Measurements from ENCODE around the gene RAB34.

GRCh38 chr17:28675980-28676379, 41.7 kb downstream of the RAB34 start:
- TF ChIP-seq CTCF (IDR thresholded peaks at IDR 0.05): peak in 3 of 6 experiments; percentile 17 to 43 (median 29)
- TF ChIP-seq POLR2A (IDR thresholded peaks at IDR 0.05): no peak

Data from esophagus squamous epithelium (tissue), 4 donors.